Activated naive CD8-positive, alpha-beta T cell treated with anti-CD3 and anti-CD28 coated beads for 36 hours (primary cell): ENCODE results near the gene BLTP3B. TPM values are rescaled to one million over a fixed set of nuclear protein-coding genes. Genes with fewer than 3 reads are reported as not detected.
"Not testable (repeated sequence)": the region's sequence is repeated elsewhere in the genome, so short reads cannot be mapped to it uniquely, and the experiment has no call there.

Experiments
- DNase-seq: peaks from one replicate; pipeline ENCODE4 v3.0.0; 2021
- H3K27ac Mint-ChIP-seq: one replicate; pipeline ENCODE4 v1.8.0; 2022; ENCODE audit warnings: mild to moderate bottlenecking, moderate library complexity, mixed read lengths
- H3K27me3 Mint-ChIP-seq: one replicate; pipeline ENCODE4 v1.8.0; 2022; ENCODE audit warnings: mild to moderate bottlenecking, mixed read lengths
- H3K36me3 Mint-ChIP-seq: one replicate; pipeline ENCODE4 v1.8.0; 2021; ENCODE audit warnings: mild to moderate bottlenecking, mixed read lengths
- H3K4me1 Mint-ChIP-seq: one replicate; pipeline ENCODE4 v1.8.0; 2021; ENCODE audit warnings: mixed read lengths
- H3K4me3 Mint-ChIP-seq: one replicate; pipeline ENCODE4 v1.8.0; 2022; ENCODE audit warnings: mild to moderate bottlenecking, moderate library complexity, mixed read lengths
- H3K9me3 Mint-ChIP-seq: one replicate; pipeline ENCODE4 v1.8.0; 2022; ENCODE audit warnings: mixed read lengths
- total RNA-seq, 2 experiments: library from RNA; stranded (reverse); gene quantifications; one replicate each; pipeline ENCODE4 v1.2.3, GENCODE V29; 2021

Gene BLTP3B
- 10 to 100 TPM; 34.1 to 35.3 TPM for total RNA-seq

- Mint-ChIP-seq H3K4me3 (peak within 1 kb of the TSS; percentile 94), H3K36me3 (peaks cover 17% of the 10 kb centered on the region), H3K4me1 (peaks cover 40% of the 10 kb centered on the region), H3K9me3 (no peaks in the 10 kb centered on the region), H3K27me3 (no peaks in the 10 kb centered on the region), H3K27ac (peak within 1 kb of the TSS; percentile 99)
- DNase-seq = peak; percentile 91
Measured at GRCh38 chr12:100142851-100143559, at the start of gene BLTP3B. Gene BLTP3B (minus strand): TSS chr12:100142874. CDS start chr12:100142635, 239 bp downstream.

GRCh38 chr12:100189636-100190394 is 47.1 kb upstream of the BLTP3B start:
- no peaks in the 10 kb centered on the region for H3K9me3 Mint-ChIP-seq
- H3K36me3 Mint-ChIP-seq = peaks cover 31% of the 10 kb centered on the region
- H3K27ac Mint-ChIP-seq = no peak overlapping the region
- no peak for DNase-seq
- no peak overlapping the region for H3K4me3 Mint-ChIP-seq
- no peaks in the 10 kb centered on the region for H3K27me3 Mint-ChIP-seq
- no peaks in the 10 kb centered on the region for H3K4me1 Mint-ChIP-seq

GRCh38 chr12:100188888-100189635 is 46.4 kb upstream of the BLTP3B start:
- H3K27me3 Mint-ChIP-seq, H3K9me3 Mint-ChIP-seq, H3K27ac Mint-ChIP-seq, DNase-seq, H3K4me1 Mint-ChIP-seq, H3K4me3 Mint-ChIP-seq: not testable (repeated sequence)
- H3K36me3 Mint-ChIP-seq = peaks cover 24% of the 10 kb centered on the region

GRCh38 chr12:100187857-100188519 is 45.3 kb upstream of the BLTP3B start:
- Mint-ChIP-seq H3K4me1 (no peaks in the 10 kb centered on the region), H3K9me3 (no peaks in the 10 kb centered on the region), H3K27me3 (no peaks in the 10 kb centered on the region), H3K27ac (no peak overlapping the region), H3K36me3 (peaks cover 21% of the 10 kb centered on the region), H3K4me3 (no peak overlapping the region)
- DNase-seq = no peak

GRCh38 chr12:100187068-100187467 is 44.4 kb upstream of the BLTP3B start:
- Mint-ChIP-seq H3K4me1 (no peaks in the 10 kb centered on the region), H3K36me3 (peaks cover 18% of the 10 kb centered on the region), H3K27ac (no peak overlapping the region), H3K4me3 (no peak overlapping the region), H3K9me3 (no peaks in the 10 kb centered on the region), H3K27me3 (no peaks in the 10 kb centered on the region)
- no peak for DNase-seq

GRCh38 chr12:100186071-100186470 is 43.4 kb upstream of the BLTP3B start:
- Mint-ChIP-seq H3K36me3 (peaks cover 18% of the 10 kb centered on the region), H3K4me3 (no peak overlapping the region), H3K27ac (no peak overlapping the region), H3K9me3 (no peaks in the 10 kb centered on the region), H3K4me1 (no peaks in the 10 kb centered on the region), H3K27me3 (no peaks in the 10 kb centered on the region)
- no peak for DNase-seq

GRCh38 chr12:100185361-100185894 is 42.8 kb upstream of the BLTP3B start:
- Mint-ChIP-seq H3K27me3 (no peaks in the 10 kb centered on the region), H3K36me3 (peaks cover 23% of the 10 kb centered on the region), H3K4me1 (no peaks in the 10 kb centered on the region), H3K4me3 (no peak overlapping the region), H3K27ac (no peak overlapping the region), H3K9me3 (no peaks in the 10 kb centered on the region)
- no peak for DNase-seq

- H3K4me3 Mint-ChIP-seq = no peak overlapping the region
- H3K9me3 Mint-ChIP-seq = no peaks in the 10 kb centered on the region
- no peak overlapping the region for H3K27ac Mint-ChIP-seq
- H3K4me1 Mint-ChIP-seq = no peaks in the 10 kb centered on the region
- no peak for DNase-seq
- no peaks in the 10 kb centered on the region for H3K27me3 Mint-ChIP-seq
- H3K36me3 Mint-ChIP-seq = peaks cover 19% of the 10 kb centered on the region
Measured at GRCh38 chr12:100184549-100185145, 42.0 kb upstream of the BLTP3B start.

GRCh38 chr12:100179252-100179651 is 36.6 kb upstream of the BLTP3B start:
- Mint-ChIP-seq H3K27me3 (no peaks in the 10 kb centered on the region), H3K27ac (no peak overlapping the region), H3K36me3 (peaks cover 18% of the 10 kb centered on the region), H3K4me1 (no peaks in the 10 kb centered on the region), H3K4me3 (no peak overlapping the region), H3K9me3 (no peaks in the 10 kb centered on the region)
- no peak for DNase-seq

GRCh38 chr12:100176493-100176892 is 33.8 kb upstream of the BLTP3B start:
- peaks cover 21% of the 10 kb centered on the region for H3K36me3 Mint-ChIP-seq
- H3K9me3 Mint-ChIP-seq, H3K27ac Mint-ChIP-seq, H3K4me3 Mint-ChIP-seq, H3K4me1 Mint-ChIP-seq, H3K27me3 Mint-ChIP-seq, DNase-seq: not testable (repeated sequence)

- H3K27ac Mint-ChIP-seq = no peak overlapping the region
- no peaks in the 10 kb centered on the region for H3K27me3 Mint-ChIP-seq
- H3K4me3 Mint-ChIP-seq = no peak overlapping the region
- no peaks in the 10 kb centered on the region for H3K4me1 Mint-ChIP-seq
- no peaks in the 10 kb centered on the region for H3K9me3 Mint-ChIP-seq
- H3K36me3 Mint-ChIP-seq = peaks cover 13% of the 10 kb centered on the region
- no peak for DNase-seq
Measured at GRCh38 chr12:100174495-100174894, 31.8 kb upstream of the BLTP3B start.

- no peak for DNase-seq
- no peaks in the 10 kb centered on the region for H3K9me3 Mint-ChIP-seq
- no peaks in the 10 kb centered on the region for H3K27me3 Mint-ChIP-seq
- peaks cover 9% of the 10 kb centered on the region for H3K36me3 Mint-ChIP-seq
- no peak overlapping the region for H3K4me3 Mint-ChIP-seq
- H3K27ac Mint-ChIP-seq = no peak overlapping the region
- H3K4me1 Mint-ChIP-seq = no peaks in the 10 kb centered on the region
Measured at GRCh38 chr12:100173111-100173510, 30.4 kb upstream of the BLTP3B start.

GRCh38 chr12:100171248-100171647 is 28.6 kb upstream of the BLTP3B start:
- no peak for DNase-seq
- Mint-ChIP-seq H3K36me3 (peaks cover 6% of the 10 kb centered on the region), H3K27me3 (no peaks in the 10 kb centered on the region), H3K4me3 (no peak overlapping the region), H3K4me1 (no peaks in the 10 kb centered on the region), H3K27ac (no peak overlapping the region), H3K9me3 (no peaks in the 10 kb centered on the region)

GRCh38 chr12:100170313-100170858 is 27.7 kb upstream of the BLTP3B start:
- H3K36me3 Mint-ChIP-seq = peaks cover 6% of the 10 kb centered on the region
- H3K27ac Mint-ChIP-seq = no peak overlapping the region
- H3K4me1 Mint-ChIP-seq = no peaks in the 10 kb centered on the region
- DNase-seq = no peak
- H3K4me3 Mint-ChIP-seq = no peak overlapping the region
- no peaks in the 10 kb centered on the region for H3K27me3 Mint-ChIP-seq
- H3K9me3 Mint-ChIP-seq = no peaks in the 10 kb centered on the region
